SK-N-MC (cell line): ENCODE data around the gene TSPYL2.

Experiments
- EZH2 ChIP-seq: fragments of 200-600 bp; sonication (generic); IDR thresholded peaks from one replicate; pipeline ENCODE4 v1.6.1; 2017; ENCODE audit warnings: antibody characterized with exemption
- FOXP2 ChIP-seq: optimal IDR thresholded peaks from 2 replicates; pipeline ENCODE3; 2011; ENCODE audit warnings: mild to moderate bottlenecking, moderate library complexity; ENCODE audit not compliant: insufficient read depth; ENCODE audit errors: extremely low read length, control extremely low read depth
- POLR2AphosphoS5 ChIP-seq: IDR thresholded peaks from 2 replicates; pipeline ENCODE4 v1.6.1; 2012; ENCODE audit warnings: mild to moderate bottlenecking, low read depth, low read length, borderline replicate concordance

- no peak for TF ChIP-seq POLR2AphosphoS5
- no peak for TF ChIP-seq EZH2
- TF ChIP-seq FOXP2, result no peak
Measured at GRCh38 chrX:53084863-53085262, 2.7 kb downstream of the TSPYL2 start.
